CD4-positive, alpha-beta memory T cell (primary cell): ENCODE data around the gene IL1RN. TPM values are rescaled to one million over a fixed set of nuclear protein-coding genes. Genes with fewer than 3 reads are reported as not detected.

Experiments used
- CTCF ChIA-PET: fragments of 350-600 bp; sonication (Branson Sonifier 250); formaldehyde crosslinking; loops from one replicate; lab custom pipeline; 2021; ENCODE audit warnings: inconsistent platforms; ENCODE audit not compliant: partially characterized antibody; lab: Charles Lee
- POLR2A ChIA-PET: fragments of 350-600 bp; sonication (Branson Sonifier 250); formaldehyde crosslinking; loops from one replicate; lab custom pipeline; 2021; ENCODE audit not compliant: partially characterized antibody; lab: Charles Lee
- DNase-seq, 5 donors: peaks; one replicate each; pipeline versions ENCODE4 v3.0.0 to v3.0.0-alpha.2; 2020 to 2022; ENCODE audit warnings: mixed read lengths in 1 of 5
- H3K27ac ChIP-seq: one replicate; pipeline ENCODE4 v1.7.0; 2013; ENCODE audit warnings: low read depth, low read length
- H3K27me3 ChIP-seq: 2 replicates; pipeline ENCODE4 v1.7.0; 2013; ENCODE audit warnings: mild to moderate bottlenecking, low read length, moderate library complexity; ENCODE audit not compliant: insufficient read depth
- H3K36me3 ChIP-seq: 2 replicates; pipeline ENCODE4 v1.7.0; 2013; ENCODE audit warnings: mild to moderate bottlenecking, low read length, moderate library complexity; ENCODE audit not compliant: insufficient read depth
- H3K4me1 ChIP-seq: 2 replicates; pipeline ENCODE4 v1.7.0; 2013; ENCODE audit warnings: mild to moderate bottlenecking, low read length, moderate library complexity; ENCODE audit not compliant: insufficient read depth
- H3K4me3 ChIP-seq, 2 donors: one replicate each; pipeline ENCODE4 v1.7.0; 2013; ENCODE audit warnings: low read length in 2 of 2, mild to moderate bottlenecking in 1 of 2
- H3K9me3 ChIP-seq, 2 donors: one replicate each; pipeline ENCODE4 v1.7.0; 2013; ENCODE audit warnings: low read length in 2 of 2, control low read depth in 1 of 2; ENCODE audit not compliant: control insufficient read depth in 1 of 2
- H3K27ac Mint-ChIP-seq, 7 donors: one replicate each; pipeline ENCODE4 v1.8.0; 2020 to 2021; ENCODE audit warnings: mixed read lengths in 7 of 7, mild to moderate bottlenecking in 6 of 7, inconsistent platforms in 3 of 7, moderate library complexity in 3 of 7
- H3K27me3 Mint-ChIP-seq, 2 donors: one replicate each; pipeline ENCODE4 v1.8.0; 2020 to 2021; ENCODE audit warnings: mixed read lengths in 2 of 2
- H3K36me3 Mint-ChIP-seq, 2 donors: one replicate each; pipeline ENCODE4 v1.8.0; 2020 to 2021; ENCODE audit warnings: mixed read lengths in 2 of 2, inconsistent platforms in 1 of 2, mild to moderate bottlenecking in 1 of 2
- H3K4me1 Mint-ChIP-seq, 4 donors: one replicate each; pipeline ENCODE4 v1.8.0; 2020 to 2021; ENCODE audit warnings: mixed read lengths in 4 of 4, mild to moderate bottlenecking in 1 of 4
- H3K4me3 Mint-ChIP-seq, 8 donors: one replicate each; pipeline ENCODE4 v1.8.0; 2020 to 2021; ENCODE audit warnings: mixed read lengths in 8 of 8, mild to moderate bottlenecking in 7 of 8, moderate library complexity in 6 of 8, inconsistent platforms in 3 of 8
- H3K9me3 Mint-ChIP-seq, 8 donors: one replicate each; pipeline ENCODE4 v1.8.0; 2020 to 2021; ENCODE audit warnings: mixed read lengths in 8 of 8, mild to moderate bottlenecking in 5 of 8, inconsistent platforms in 3 of 8, moderate library complexity in 1 of 8
- intact Hi-C: fragments of 100-400 bp; cut with micrococcal nuclease; formaldehyde crosslinking; loops from one replicate; pipeline ENCODE4 v1.15.1; 2023
- polyA plus RNA-seq, 2 donors: library from polyadenylated mRNA; unstranded; fragments of 300-500 nt; fragmentation: Illumina TruSeq; gene quantifications; one replicate each; pipeline ENCODE4 v1.2.3, GENCODE V29; 2021
- total RNA-seq, 2 experiments: library from RNA; stranded (reverse); gene quantifications; one replicate each; pipeline ENCODE4 v1.2.3, GENCODE V29; 2021

The IL1RN gene
- total and polyA plus RNA-seq, 4 experiments from 2014 or later, result 2.4 TPM; not detected in 2

GRCh38 chr2:113144259-113144658, 16.9 kb downstream of the IL1RN start:
- Mint-ChIP-seq H3K36me3 (no peaks in the 10 kb centered on the region), H3K27me3 (no peaks in the 10 kb centered on the region), H3K27ac (no peak overlapping the region), H3K4me3 (no peak overlapping the region), H3K9me3 (peaks cover 0 to 4% (median 0%) of the 10 kb centered on the region in 8 donors), H3K4me1 (peaks cover 0 to 5% (median 2%) of the 10 kb centered on the region in 4 donors)
- H3K9me3 ChIP-seq, result no peaks in the 10 kb centered on the region
- peaks cover under 1% of the 10 kb centered on the region for H3K4me1 ChIP-seq
- H3K27me3 ChIP-seq, result no peaks in the 10 kb centered on the region
- CTCF ChIA-PET, result interaction anchor here (0.8 to 16.1 kb wide), 5 partner anchors 9 to 246 kb away, joined by 3 to 662 read pairs (median 4); partner anchors contain the start of gene PSD4
- no peaks in the 10 kb centered on the region for H3K36me3 ChIP-seq
- H3K4me3 ChIP-seq, result no peak overlapping the region
- POLR2A ChIA-PET, result interaction anchor here (2.5 kb wide), 1 partner anchor 12 kb away, joined by 8 read pairs; no protein-coding TSS in a partner anchor
- no peak for DNase-seq
- H3K27ac ChIP-seq, result no peak overlapping the region
- intact Hi-C loops, result no loop called here

- H3K27ac Mint-ChIP-seq, result no peak overlapping the region
Measured at GRCh38 chr2:113148606-113149552, 21.5 kb downstream of the IL1RN start.

GRCh38 chr2:113149553-113150257, 22.3 kb downstream of the IL1RN start:
- no peaks in the 10 kb centered on the region for H3K4me1 ChIP-seq
- no peaks in the 10 kb centered on the region for H3K36me3 Mint-ChIP-seq
- H3K27ac ChIP-seq, result no peak overlapping the region
- intact Hi-C loops, result no loop called here
- H3K4me3 Mint-ChIP-seq, result no peak overlapping the region
- no peaks in the 10 kb centered on the region for H3K9me3 ChIP-seq
- H3K4me1 Mint-ChIP-seq, result peaks cover 0 to 4% (median 0%) of the 10 kb centered on the region in 4 donors
- no peak for DNase-seq
- POLR2A ChIA-PET, result interaction anchor here (1.2 to 2.2 kb wide), 2 partner anchors 9 to 19 kb away, joined by 6 to 8 read pairs; no protein-coding TSS in a partner anchor
- no peak overlapping the region for H3K4me3 ChIP-seq
- no peak overlapping the region for H3K27ac Mint-ChIP-seq
- no peaks in the 10 kb centered on the region for H3K27me3 Mint-ChIP-seq
- H3K9me3 Mint-ChIP-seq, result peaks cover 0 to 3% (median 0%) of the 10 kb centered on the region in 8 donors
- CTCF ChIA-PET, result interaction anchor here (2.9 kb wide), 1 partner anchor 11 kb away, joined by 21 read pairs; no protein-coding TSS in a partner anchor
- H3K36me3 ChIP-seq, result no peaks in the 10 kb centered on the region
- H3K27me3 ChIP-seq, result no peaks in the 10 kb centered on the region

More at GRCh38 chr2:113148606-113149552, 21.5 kb downstream of the IL1RN start:
- ChIA-PET CTCF (interaction anchor here (0.7 to 2.9 kb wide), 3 partner anchors 10 to 14 kb away, joined by 3 to 21 read pairs (median 5); no protein-coding TSS in a partner anchor), POLR2A (interaction anchor here (0.8 to 2.2 kb wide), 3 partner anchors 8 to 19 kb away, joined by 3 to 8 read pairs (median 6); no protein-coding TSS in a partner anchor)
- Mint-ChIP-seq H3K36me3 (no peaks in the 10 kb centered on the region), H3K4me1 (peaks cover 0 to 4% (median 0%) of the 10 kb centered on the region in 4 donors), H3K27me3 (no peaks in the 10 kb centered on the region), H3K9me3 (peaks cover 0 to 4% (median 0%) of the 10 kb centered on the region in 8 donors), H3K4me3 (no peak overlapping the region)
- no peaks in the 10 kb centered on the region for H3K36me3 ChIP-seq
- H3K27me3 ChIP-seq, result no peaks in the 10 kb centered on the region
- DNase-seq, result no peak
- intact Hi-C loops, result no loop called here
- H3K4me3 ChIP-seq, result no peak overlapping the region
- H3K9me3 ChIP-seq, result no peaks in the 10 kb centered on the region
- H3K27ac ChIP-seq, result no peak overlapping the region
- no peaks in the 10 kb centered on the region for H3K4me1 ChIP-seq

- no peaks in the 10 kb centered on the region for H3K36me3 Mint-ChIP-seq
- intact Hi-C loops, result no loop called here
- no peak overlapping the region for H3K27ac ChIP-seq
- peaks cover 0 to 3% (median 0%) of the 10 kb centered on the region in 8 donors for H3K9me3 Mint-ChIP-seq
- POLR2A ChIA-PET, result interaction anchor here (1.2 to 2.2 kb wide), 2 partner anchors 8 to 18 kb away, joined by 6 to 8 read pairs; no protein-coding TSS in a partner anchor
- H3K27me3 Mint-ChIP-seq, result no peaks in the 10 kb centered on the region
- H3K27ac Mint-ChIP-seq, result no peak overlapping the region
- no peak overlapping the region for H3K4me3 Mint-ChIP-seq
- no peaks in the 10 kb centered on the region for H3K36me3 ChIP-seq
- no peaks in the 10 kb centered on the region for H3K4me1 ChIP-seq
- no peak for DNase-seq
- no peaks in the 10 kb centered on the region for H3K27me3 ChIP-seq
- no peaks in the 10 kb centered on the region for H3K9me3 ChIP-seq
- no peak overlapping the region for H3K4me3 ChIP-seq
- peaks cover 0 to 4% (median 0%) of the 10 kb centered on the region in 4 donors for H3K4me1 Mint-ChIP-seq
- CTCF ChIA-PET, result interaction anchor here (2.9 kb wide), 1 partner anchor 12 kb away, joined by 21 read pairs; no protein-coding TSS in a partner anchor
Measured at GRCh38 chr2:113150258-113150601, 22.8 kb downstream of the IL1RN start.

GRCh38 chr2:113155331-113155730, 27.9 kb downstream of the IL1RN start:
- Histone ChIP-seq H3K9me3 (no peaks in the 10 kb centered on the region), H3K27me3 (no peaks in the 10 kb centered on the region), H3K27ac (no peak overlapping the region), H3K36me3 (no peaks in the 10 kb centered on the region), H3K4me3 (no peak overlapping the region), H3K4me1 (peaks cover 27% of the 10 kb centered on the region)
- Mint-ChIP-seq H3K27me3 (no peaks in the 10 kb centered on the region), H3K9me3 (no peaks in the 10 kb centered on the region), H3K4me3 (peak overlapping the region in 1 of 8 donors; percentile 47), H3K36me3 (peaks cover 0 to 5% of the 10 kb centered on the region in 2 donors), H3K4me1 (peaks cover 12 to 27% (median 22%) of the 10 kb centered on the region in 4 donors), H3K27ac (peak overlapping the region in 2 of 7 donors; percentile 15 to 17)
- DNase-seq, result no peak
- intact Hi-C loops, result no loop called here
- ChIA-PET POLR2A (interaction anchor here (0.7 to 7.0 kb wide), 3 partner anchors 16 to 46 kb away, joined by 3 to 209 read pairs (median 10); partner anchors contain the start of gene PSD4), CTCF (interaction anchor here (1.0 to 5.0 kb wide), 9 partner anchors 11 to 236 kb away, joined by 3 to 94 read pairs (median 8); partner anchors contain the start of gene PSD4)

- ChIA-PET POLR2A (interaction anchor here (1.0 to 7.0 kb wide), 7 partner anchors 8 to 45 kb away, joined by 3 to 209 read pairs (median 9); partner anchors contain the start of gene PSD4), CTCF (interaction anchor here (0.8 to 5.0 kb wide), 12 partner anchors 10 to 93 kb away, joined by 3 to 94 read pairs (median 6); partner anchors contain the start of gene PSD4)
- Mint-ChIP-seq H3K27ac (peak overlapping the region; percentile 37 to 88 (median 66)), H3K4me3 (peak overlapping the region; percentile 75 to 87 (median 85)), H3K4me1 (peaks cover 12 to 27% (median 22%) of the 10 kb centered on the region in 4 donors), H3K36me3 (peaks cover 0 to 5% of the 10 kb centered on the region in 2 donors), H3K27me3 (no peaks in the 10 kb centered on the region), H3K9me3 (no peaks in the 10 kb centered on the region)
- H3K36me3 ChIP-seq, result no peaks in the 10 kb centered on the region
- peaks cover 27% of the 10 kb centered on the region for H3K4me1 ChIP-seq
- no peaks in the 10 kb centered on the region for H3K9me3 ChIP-seq
- H3K4me3 ChIP-seq, result peak overlapping the region in 1 of 2 donors; percentile 50
- no peak overlapping the region for H3K27ac ChIP-seq
- peak in 1 of 5 donors; percentile 27 for DNase-seq
- intact Hi-C loops, result loop anchor here (1.0 kb wide), 4 partner anchors 13 to 43 kb away; partner anchors contain the start of gene PSD4
- no peaks in the 10 kb centered on the region for H3K27me3 ChIP-seq
Measured at GRCh38 chr2:113156278-113157117, 29.1 kb downstream of the IL1RN start.
